Astrocyte (in vitro differentiated cells and primary cell): ENCODE results near the gene CLP1.

Source experiments
- EZH2 ChIP-seq: IDR thresholded peaks from 2 replicates; pipeline ENCODE4 v1.6.1; 2012; ENCODE audit warnings: mild to moderate bottlenecking, low read length, inconsistent platforms; ENCODE audit not compliant: insufficient read depth
- TF ChIP-seq, protein P1 (sequence below): IDR thresholded peaks from 2 replicates; pipeline ENCODE4 v1.5.1; 2011; ENCODE audit warnings: low read depth, mild to moderate bottlenecking, inconsistent platforms, low read length, moderate library complexity; ENCODE audit not compliant: insufficient read depth

DNA sequence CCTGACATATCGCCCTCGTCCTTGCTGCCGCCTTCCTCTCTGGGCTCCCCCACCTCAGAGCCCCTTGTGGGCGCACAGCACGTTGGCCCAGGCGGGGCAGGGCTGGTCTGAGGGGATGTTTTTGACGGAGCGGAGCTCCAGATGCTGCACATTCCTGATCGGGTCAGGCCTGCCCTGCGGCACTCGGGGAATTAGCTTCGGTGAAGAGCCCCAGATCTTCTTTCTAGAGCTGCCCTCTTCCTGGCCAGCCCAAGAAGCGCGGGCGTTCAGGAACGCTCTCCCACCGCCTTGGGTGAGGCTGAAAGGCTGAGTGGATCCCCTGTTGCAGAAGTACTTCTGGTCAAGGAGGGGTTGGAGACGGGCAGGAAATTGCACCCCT, 19.9 kb upstream of the CLP1 start:
- TF ChIP-seq, protein P1, sequence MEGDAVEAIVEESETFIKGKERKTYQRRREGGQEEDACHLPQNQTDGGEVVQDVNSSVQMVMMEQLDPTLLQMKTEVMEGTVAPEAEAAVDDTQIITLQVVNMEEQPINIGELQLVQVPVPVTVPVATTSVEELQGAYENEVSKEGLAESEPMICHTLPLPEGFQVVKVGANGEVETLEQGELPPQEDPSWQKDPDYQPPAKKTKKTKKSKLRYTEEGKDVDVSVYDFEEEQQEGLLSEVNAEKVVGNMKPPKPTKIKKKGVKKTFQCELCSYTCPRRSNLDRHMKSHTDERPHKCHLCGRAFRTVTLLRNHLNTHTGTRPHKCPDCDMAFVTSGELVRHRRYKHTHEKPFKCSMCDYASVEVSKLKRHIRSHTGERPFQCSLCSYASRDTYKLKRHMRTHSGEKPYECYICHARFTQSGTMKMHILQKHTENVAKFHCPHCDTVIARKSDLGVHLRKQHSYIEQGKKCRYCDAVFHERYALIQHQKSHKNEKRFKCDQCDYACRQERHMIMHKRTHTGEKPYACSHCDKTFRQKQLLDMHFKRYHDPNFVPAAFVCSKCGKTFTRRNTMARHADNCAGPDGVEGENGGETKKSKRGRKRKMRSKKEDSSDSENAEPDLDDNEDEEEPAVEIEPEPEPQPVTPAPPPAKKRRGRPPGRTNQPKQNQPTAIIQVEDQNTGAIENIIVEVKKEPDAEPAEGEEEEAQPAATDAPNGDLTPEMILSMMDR, result no peak
- TF ChIP-seq EZH2, result no peak
